H1 (cell line): ENCODE data around the gene ATG16L1. TPM values are rescaled to one million over a fixed set of nuclear protein-coding genes. Genes with fewer than 3 reads are reported as not detected.

Experiments
- CTCF ChIA-PET: fragments of 300-600 bp; sonication (Branson Sonifier 250); formaldehyde crosslinking; loops from one replicate; lab custom pipeline; 2021; ENCODE audit not compliant: partially characterized antibody; lab: Charles Lee
- POLR2A ChIA-PET: fragments of 300-600 bp; sonication (Branson Sonifier 250); formaldehyde crosslinking; loops from one replicate; lab custom pipeline; 2021; ENCODE audit warnings: inconsistent platforms; ENCODE audit not compliant: partially characterized antibody; lab: Charles Lee
- DNase-seq, 2 experiments: peaks; one replicate each; pipeline versions ENCODE4 v3.0.0 to v3.0.0-alpha.2; 2010 to 2022; ENCODE audit warnings: low spot score in 2 of 2, low read depth in 1 of 2, mixed read lengths in 1 of 2
- FAIRE-seq: peaks from 2 replicates; lab custom pipeline; 2011; peaks lifted over from hg19 to GRCh38; lab: Jason Lieb, UNC
- H2AFZ ChIP-seq: 2 replicates; pipeline ENCODE4 v1.8.1; 2012; ENCODE audit warnings: low read length, inconsistent platforms
- H2AK5ac ChIP-seq: 2 replicates; pipeline ENCODE4 v1.6.1; 2013; ENCODE audit warnings: low read depth, low read length
- H2BK120ac ChIP-seq: replicated peaks from 2 replicates; pipeline ENCODE3; 2013; ENCODE audit warnings: low read depth, low read length, inconsistent platforms
- H2BK12ac ChIP-seq: 2 replicates; pipeline ENCODE4 v1.6.1; 2013; ENCODE audit warnings: low read depth, low read length
- H2BK15ac ChIP-seq: 2 replicates; pipeline ENCODE4 v1.6.1; 2013; ENCODE audit warnings: low read length
- H2BK20ac ChIP-seq: 2 replicates; pipeline ENCODE4 v1.6.1; 2013; ENCODE audit warnings: low read length
- H2BK5ac ChIP-seq: 2 replicates; pipeline ENCODE4 v1.6.1; 2013; ENCODE audit warnings: low read depth, low read length
- H3K14ac ChIP-seq: 2 replicates; pipeline ENCODE4 v1.6.1; 2013; ENCODE audit warnings: inconsistent platforms; ENCODE audit not compliant: insufficient read length
- H3K18ac ChIP-seq: 2 replicates; pipeline ENCODE4 v1.6.1; 2013; ENCODE audit warnings: low read length; ENCODE audit errors: extremely low read depth
- H3K23ac ChIP-seq: 2 replicates; pipeline ENCODE4 v1.6.1; 2013; ENCODE audit warnings: inconsistent platforms; ENCODE audit not compliant: insufficient read length
- H3K23me2 ChIP-seq: 2 replicates; pipeline ENCODE4 v1.6.1; 2013; ENCODE audit warnings: low read depth, low read length
- H3K27ac ChIP-seq: 2 replicates; pipeline ENCODE4 v1.6.1; 2011; ENCODE audit warnings: low read depth, low read length, inconsistent platforms
- H3K27me3 ChIP-seq, 4 experiments: replicated peaks in 1 of 4; 1 replicate in 1 of 4; 2 replicates in 3 of 4; pipeline versions ENCODE4 v1.6.1 to v1.8.1; 2011 to 2013; ENCODE audit warnings: low read length in 3 of 4, mild to moderate bottlenecking in 3 of 4, inconsistent platforms in 2 of 4, mixed read lengths in 2 of 4, moderate library complexity in 1 of 4; ENCODE audit not compliant: control insufficient read depth in 3 of 4, insufficient read depth in 3 of 4; ENCODE audit errors: extremely low read depth in 1 of 4
- H3K36me3 ChIP-seq, 4 experiments: 2 replicates each; pipeline versions ENCODE4 v1.6.1 to v1.8.1; 2011 to 2013; ENCODE audit warnings: mild to moderate bottlenecking in 4 of 4, low read length in 3 of 4, moderate library complexity in 2 of 4, control low read depth in 1 of 4, inconsistent platforms in 1 of 4; ENCODE audit not compliant: insufficient read depth in 4 of 4, control insufficient read depth in 2 of 4
- H3K4ac ChIP-seq: replicated peaks from 2 replicates; pipeline ENCODE3; 2013; ENCODE audit warnings: low read length, low read depth, mixed read lengths, inconsistent platforms; ENCODE audit not compliant: insufficient read length
- H3K4me1 ChIP-seq, 4 experiments: replicated peaks in 1 of 4; 1 replicate in 1 of 4; 2 replicates in 3 of 4; pipeline versions ENCODE4 v1.6.1 to v1.8.1; 2011 to 2013; ENCODE audit warnings: low read length in 3 of 4, inconsistent platforms in 2 of 4, mixed read lengths in 1 of 4; ENCODE audit not compliant: insufficient read depth in 4 of 4, control insufficient read depth in 3 of 4
- H3K4me2 ChIP-seq, 2 experiments: 2 replicates each; pipeline versions ENCODE4 v1.6.1 to v1.8.1; 2011 to 2013; ENCODE audit warnings: low read depth in 2 of 2, low read length in 2 of 2, control low read depth in 1 of 2, inconsistent platforms in 1 of 2, mild to moderate bottlenecking in 1 of 2; ENCODE audit not compliant: insufficient read depth in 1 of 2
- H3K4me3 ChIP-seq, 4 experiments: fragments of 200-600, 300-600 bp in 1 of 4; sonication (generic), shearing (Covaris generic), sonication (Bioruptor Twin) in 1 of 4; 2 replicates each; pipeline versions ENCODE4 v1.5.1 to v1.8.1; 2011 to 2016; ENCODE audit warnings: low read length in 4 of 4, low read depth in 3 of 4, control low read depth in 2 of 4, inconsistent platforms in 2 of 4, mild to moderate bottlenecking in 2 of 4, mixed read lengths in 1 of 4, moderate library complexity in 1 of 4; ENCODE audit not compliant: insufficient read depth in 2 of 4; ENCODE audit errors: extremely low read depth in 1 of 4
- H3K56ac ChIP-seq: replicated peaks from 2 replicates; pipeline ENCODE3; 2013; ENCODE audit warnings: low read depth, mild to moderate bottlenecking, mixed read lengths, low read length, inconsistent platforms; ENCODE audit not compliant: insufficient read length
- H3K79me1 ChIP-seq: 2 replicates; pipeline ENCODE4 v1.6.1; 2013; ENCODE audit warnings: low read depth, low read length, control low read depth
- H3K79me2 ChIP-seq, 2 experiments: 2 replicates each; pipeline versions ENCODE4 v1.6.1 to v1.8.1; 2012 to 2013; ENCODE audit warnings: low read length in 2 of 2, mild to moderate bottlenecking in 2 of 2, inconsistent platforms in 1 of 2; ENCODE audit not compliant: insufficient read depth in 2 of 2, control insufficient read depth in 1 of 2
- H3K9ac ChIP-seq, 4 experiments: replicated peaks in 1 of 4; 1 replicate in 1 of 4; 2 replicates in 3 of 4; pipeline versions ENCODE4 v1.6.1 to v1.8.1; 2011 to 2013; ENCODE audit warnings: low read depth in 3 of 4, low read length in 3 of 4, control low read depth in 2 of 4, mild to moderate bottlenecking in 2 of 4, moderate library complexity in 2 of 4, inconsistent platforms in 1 of 4; ENCODE audit errors: extremely low read depth in 1 of 4
- H3K9me3 ChIP-seq, 2 experiments: 2 replicates each; pipeline versions ENCODE4 v1.6.1 to v1.8.1; 2012 to 2013; ENCODE audit warnings: mild to moderate bottlenecking in 2 of 2, moderate library complexity in 2 of 2, control low read depth in 1 of 2, inconsistent platforms in 1 of 2, low read depth in 1 of 2, low read length in 1 of 2, mixed read lengths in 1 of 2; ENCODE audit not compliant: insufficient read depth in 2 of 2
- H4K20me1 ChIP-seq, 2 experiments: replicated peaks in 1 of 2; 2 replicates each; pipeline versions ENCODE3 to v1.8.1; 2011 to 2013; ENCODE audit warnings: inconsistent platforms in 2 of 2, low read length in 2 of 2, mild to moderate bottlenecking in 1 of 2; ENCODE audit not compliant: insufficient read depth in 2 of 2, control insufficient read depth in 1 of 2
- H4K5ac ChIP-seq: 2 replicates; pipeline ENCODE4 v1.6.1; 2013; ENCODE audit warnings: low read length, low read depth, mixed read lengths, inconsistent platforms; ENCODE audit not compliant: insufficient read length
- H4K8ac ChIP-seq: 2 replicates; pipeline ENCODE4 v1.8.0; 2013; ENCODE audit warnings: mild to moderate bottlenecking, moderate library complexity, low read length, inconsistent platforms; ENCODE audit not compliant: insufficient read depth; ENCODE audit errors: extremely low read depth
- H4K91ac ChIP-seq: replicated peaks from 2 replicates; pipeline ENCODE3; 2013; ENCODE audit warnings: low read length, mixed read lengths, inconsistent platforms; ENCODE audit not compliant: insufficient read length
- CHD2 ChIP-seq: IDR thresholded peaks from 2 replicates; pipeline ENCODE4 v1.6.1; 2012; ENCODE audit warnings: low read length, improper control_type of control experiment
- CTCF ChIP-seq, 3 experiments: IDR thresholded peaks; 1 replicate in 2 of 3; 2 replicates in 1 of 3; pipeline versions ENCODE4 v1.5.1 to v1.6.1; 2011; ENCODE audit warnings: low read length in 3 of 3, mild to moderate bottlenecking in 3 of 3, inconsistent platforms in 2 of 3, low read depth in 1 of 3, moderate library complexity in 1 of 3; ENCODE audit not compliant: insufficient read depth in 1 of 3; ENCODE audit errors: control extremely low read depth in 1 of 3
- E2F6 ChIP-seq: IDR thresholded peaks from 2 replicates; pipeline ENCODE4 v1.6.1; 2012; ENCODE audit warnings: inconsistent platforms
- FOSL1 ChIP-seq: IDR thresholded peaks from 2 replicates; pipeline ENCODE4 v1.6.1; 2011; ENCODE audit warnings: mild to moderate bottlenecking, low read depth, low read length, moderate library complexity; ENCODE audit not compliant: insufficient read depth
- GABPA ChIP-seq: IDR thresholded peaks from 2 replicates; pipeline ENCODE4 v1.6.1; 2011; ENCODE audit warnings: mild to moderate bottlenecking, low read length, moderate library complexity, borderline replicate concordance; ENCODE audit not compliant: insufficient read depth
- JUND ChIP-seq: IDR thresholded peaks from 2 replicates; pipeline ENCODE4 v1.6.1; 2011; ENCODE audit warnings: mild to moderate bottlenecking, improper control_type of control experiment, low read length
- RBBP5 ChIP-seq: IDR thresholded peaks from 2 replicates; pipeline ENCODE4 v1.7.1; 2012; ENCODE audit warnings: low read depth, mild to moderate bottlenecking, inconsistent platforms, low read length, moderate library complexity, borderline replicate concordance
- RFX5 ChIP-seq: IDR thresholded peaks from 2 replicates; pipeline ENCODE4 v1.6.1; 2011; ENCODE audit warnings: low read depth, low read length, improper control_type of control experiment, borderline replicate concordance
- RNF2 ChIP-seq: fragments of 200-900, 300-1000 bp; sonication (generic); IDR thresholded peaks from 2 replicates; pipeline ENCODE4 v1.7.1; 2016; ENCODE audit warnings: borderline replicate concordance, low read depth, mild to moderate bottlenecking, antibody characterized with exemption, low read length; ENCODE audit not compliant: poor library complexity, severe bottlenecking; ENCODE audit errors: missing control alignments
- TCF12 ChIP-seq: IDR thresholded peaks from 2 replicates; pipeline ENCODE4 v1.6.1; 2011; ENCODE audit warnings: low read depth, mild to moderate bottlenecking, low read length
- WGBS, 2 experiments: shearing (Covaris generic) in 1 of 2; methylation state at CpG; one replicate each; pipeline versions ENCODE4 v1.1.6 to v1.1.7; 2013 to 2015; ENCODE audit warnings: low lambda C conversion rate in 2 of 2, mixed read lengths in 2 of 2, inconsistent platforms in 1 of 2, low coverage in 1 of 2, missing lambda C conversion rate in 1 of 2; ENCODE audit not compliant: insufficient replicate concordance in 2 of 2, insufficient coverage in 1 of 2, insufficient read length in 1 of 2; ENCODE audit errors: extremely low coverage in 1 of 2, missing lambda C conversion rate in 1 of 2; 5-methylcytosine and 5-hydroxymethylcytosine counted together
- polyA plus RNA-seq, 7 experiments: library from polyadenylated mRNA; depleted of rRNA in 3 of 7; stranded (reverse) in 5 of 7; unstranded in 2 of 7; fragments of >200 nt in 5 of 7; fragments of 200-250 nt in 2 of 7; gene quantifications; 1 replicate in 5 of 7; 2 replicates in 1 of 7; 4 replicates in 1 of 7; pipeline versions ENCODE4 v1.2.1 to v1.2.3, GENCODE V29; 2011 to 2013; ENCODE audit warnings: missing spikeins in 2 of 7, mixed read lengths in 2 of 7
- total RNA-seq: library from RNA; stranded (reverse); fragmentation: NEBNext Ultra II Directional; extraction: Animal tissue kit (Norgen Biotek cat#: 25700); gene quantifications from 2 replicates; pipeline ENCODE4 v1.2.1, GENCODE V29; 2021

The ATG16L1 gene
- total and polyA plus RNA-seq, 2 of the 8 experiments (the other 6 are each of a cell fraction or from before 2014, with no cell fraction given): 18.3 to 31.0 TPM

- 92% methylated on average over 2 of the region's 2 CpGs; no CpG with 5 or more reads in 1 of the 2 experiments for WGBS, 2 experiments
- H3K14ac ChIP-seq: no peak overlapping the region
- H4K20me1 ChIP-seq: no peaks in the 10 kb centered on the region
- CTCF ChIA-PET: interaction anchor here (0.6 to 1.0 kb wide), 2 partner anchors 19 to 661 kb away, joined by 3 read pairs; no protein-coding TSS in a partner anchor
- no peak overlapping the region for H4K5ac ChIP-seq
- H4K91ac ChIP-seq: no peak overlapping the region
- no peak overlapping the region for H2AK5ac ChIP-seq
- FAIRE-seq (no peak), DNase-seq (no peak)
- H3K36me3 ChIP-seq: no peaks in the 10 kb centered on the region
- no peak overlapping the region for H4K8ac ChIP-seq
- H3K4me2 ChIP-seq: no peak overlapping the region
- peaks cover 0 to 5% (median 0%) of the 10 kb centered on the region in 4 experiments; a peak in 2 of 7 replicates for H3K4me1 ChIP-seq
- H2BK12ac ChIP-seq: no peak overlapping the region
- H3K9me3 ChIP-seq: no peaks in the 10 kb centered on the region
- H3K27me3 ChIP-seq: no peaks in the 10 kb centered on the region
- H3K18ac ChIP-seq: no peak overlapping the region
- H3K23ac ChIP-seq: no peak overlapping the region
- H3K79me2 ChIP-seq: no peaks in the 10 kb centered on the region
- POLR2A ChIA-PET: no interaction called here
- H3K4me3 ChIP-seq: no peak overlapping the region
- no peak overlapping the region for H3K9ac ChIP-seq
- H2BK5ac ChIP-seq: no peak overlapping the region
- H2BK120ac ChIP-seq: no peak overlapping the region
- H2AFZ ChIP-seq: no peak overlapping the region
- H3K79me1 ChIP-seq: no peaks in the 10 kb centered on the region
- H2BK20ac ChIP-seq: no peak overlapping the region
- no peak overlapping the region for H3K4ac ChIP-seq
- H2BK15ac ChIP-seq: no peak overlapping the region
- no peak overlapping the region for H3K56ac ChIP-seq
- H3K23me2 ChIP-seq: no peaks in the 10 kb centered on the region
- no peak overlapping the region for H3K27ac ChIP-seq
- TF ChIP-seq RBBP5: no peak
- TF ChIP-seq GABPA: no peak
- TF ChIP-seq E2F6: no peak
- no peak for TF ChIP-seq CHD2
- TF ChIP-seq CTCF (IDR thresholded peaks at IDR 0.05; ENCODE audit: control extremely low read depth in 1 of 3, insufficient read depth in 1 of 3, low read depth in 1 of 3, low read length in 3 of 3): no peak
- no peak for TF ChIP-seq RFX5
- TF ChIP-seq RNF2: no peak
- no peak for TF ChIP-seq JUND
- TF ChIP-seq TCF12: no peak
- TF ChIP-seq FOSL1: no peak
Observed at GRCh38 chr2:233226511-233227031, 24.9 kb upstream of the ATG16L1 start.
